Fibroblast of villous mesenchyme (primary cell): Measurements from ENCODE around the gene EOMES. TPM values are rescaled to one million over a fixed set of nuclear protein-coding genes. Genes with fewer than 3 reads are reported as not detected.

ENCODE experiments used
- DNase-seq: peaks from one replicate; pipeline ENCODE4 v3.0.0-alpha.2; 2010; ENCODE audit warnings: low read depth
- H3K4me3 ChIP-seq: 2 replicates; pipeline ENCODE4 v1.5.1; 2011; ENCODE audit warnings: low read depth, mild to moderate bottlenecking, low read length
- total RNA-seq: library from RNA; depleted of rRNA; stranded (reverse); fragments of >200 nt; gene quantifications from 2 replicates; pipeline ENCODE4 v1.2.3, GENCODE V29; 2012
- TF ChIP-seq, protein P1 (sequence below): IDR thresholded peaks from 2 replicates; pipeline ENCODE4 v1.5.1; 2012; ENCODE audit warnings: low read depth, mild to moderate bottlenecking, low read length; ENCODE audit not compliant: insufficient read depth

The EOMES gene
- total RNA-seq, 1 donor = not detected

DNA sequence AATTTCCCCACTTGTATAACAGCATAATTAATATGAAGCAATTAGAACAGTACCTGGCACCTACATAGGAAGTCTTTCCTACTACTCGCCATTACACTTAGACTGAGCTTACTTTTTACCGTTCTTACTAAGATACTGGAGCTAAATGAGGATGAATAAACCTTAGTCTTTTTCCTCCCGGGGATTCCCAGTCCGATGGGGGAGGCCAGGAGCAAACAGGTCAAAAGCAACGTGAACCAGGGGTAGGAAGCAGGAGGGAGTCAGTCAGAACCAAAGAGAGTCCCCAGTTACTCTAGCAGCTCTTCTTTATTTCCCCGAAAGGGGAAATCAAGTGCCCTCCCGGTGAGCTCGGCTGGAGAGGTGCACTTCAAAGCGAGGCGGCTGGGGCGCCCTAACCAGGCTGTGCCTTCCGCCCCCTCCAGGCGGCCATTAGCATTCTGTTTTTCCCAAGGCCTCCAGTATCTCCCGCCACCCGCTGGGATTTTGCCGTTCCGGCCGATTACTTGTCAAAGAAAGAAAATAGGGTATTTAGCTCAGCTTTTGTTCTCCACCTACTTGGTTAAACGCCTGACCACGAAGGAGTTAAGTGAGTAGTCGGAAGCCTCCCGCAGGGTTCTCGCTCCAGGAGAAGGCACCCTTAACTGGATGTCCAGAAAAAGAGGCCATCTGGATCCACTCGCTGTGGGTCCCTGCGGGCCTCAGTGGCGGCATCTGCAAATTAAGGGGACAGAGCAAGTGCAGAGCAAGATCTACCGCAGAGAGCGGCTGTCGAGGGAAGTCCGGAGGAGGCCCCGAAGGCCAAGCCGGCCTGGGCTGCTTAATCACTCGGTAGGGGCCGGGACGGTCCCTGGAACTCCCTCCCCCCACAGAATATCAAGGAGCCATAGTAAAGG, 6.3 kb upstream of the EOMES start:
- TF ChIP-seq, protein P1, sequence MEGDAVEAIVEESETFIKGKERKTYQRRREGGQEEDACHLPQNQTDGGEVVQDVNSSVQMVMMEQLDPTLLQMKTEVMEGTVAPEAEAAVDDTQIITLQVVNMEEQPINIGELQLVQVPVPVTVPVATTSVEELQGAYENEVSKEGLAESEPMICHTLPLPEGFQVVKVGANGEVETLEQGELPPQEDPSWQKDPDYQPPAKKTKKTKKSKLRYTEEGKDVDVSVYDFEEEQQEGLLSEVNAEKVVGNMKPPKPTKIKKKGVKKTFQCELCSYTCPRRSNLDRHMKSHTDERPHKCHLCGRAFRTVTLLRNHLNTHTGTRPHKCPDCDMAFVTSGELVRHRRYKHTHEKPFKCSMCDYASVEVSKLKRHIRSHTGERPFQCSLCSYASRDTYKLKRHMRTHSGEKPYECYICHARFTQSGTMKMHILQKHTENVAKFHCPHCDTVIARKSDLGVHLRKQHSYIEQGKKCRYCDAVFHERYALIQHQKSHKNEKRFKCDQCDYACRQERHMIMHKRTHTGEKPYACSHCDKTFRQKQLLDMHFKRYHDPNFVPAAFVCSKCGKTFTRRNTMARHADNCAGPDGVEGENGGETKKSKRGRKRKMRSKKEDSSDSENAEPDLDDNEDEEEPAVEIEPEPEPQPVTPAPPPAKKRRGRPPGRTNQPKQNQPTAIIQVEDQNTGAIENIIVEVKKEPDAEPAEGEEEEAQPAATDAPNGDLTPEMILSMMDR = no peak
- H3K4me3 ChIP-seq = no peak overlapping the region
- DNase-seq = no peak

DNA sequence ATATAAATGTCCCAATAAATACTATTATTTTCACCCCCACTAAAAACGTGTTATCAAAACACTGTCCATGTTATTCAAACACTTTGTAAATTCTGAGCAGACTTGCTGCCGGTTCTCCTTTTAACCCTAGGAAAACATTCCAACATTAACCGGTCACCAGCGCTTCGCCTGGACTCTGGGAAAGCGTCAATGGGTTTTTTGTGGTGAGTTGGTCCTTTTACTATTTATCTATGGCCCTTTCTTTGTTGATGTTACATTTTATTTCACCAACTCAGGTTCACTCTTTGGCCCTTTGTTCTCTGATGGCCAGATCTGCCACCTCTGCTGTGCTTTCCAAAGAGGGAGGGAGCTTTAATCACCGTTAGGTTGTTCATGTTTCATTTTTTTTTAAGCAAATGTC, 4.1 kb upstream of the EOMES start:
- TF ChIP-seq, protein P1 = no peak
- no peak for DNase-seq
- no peak overlapping the region for H3K4me3 ChIP-seq

DNA sequence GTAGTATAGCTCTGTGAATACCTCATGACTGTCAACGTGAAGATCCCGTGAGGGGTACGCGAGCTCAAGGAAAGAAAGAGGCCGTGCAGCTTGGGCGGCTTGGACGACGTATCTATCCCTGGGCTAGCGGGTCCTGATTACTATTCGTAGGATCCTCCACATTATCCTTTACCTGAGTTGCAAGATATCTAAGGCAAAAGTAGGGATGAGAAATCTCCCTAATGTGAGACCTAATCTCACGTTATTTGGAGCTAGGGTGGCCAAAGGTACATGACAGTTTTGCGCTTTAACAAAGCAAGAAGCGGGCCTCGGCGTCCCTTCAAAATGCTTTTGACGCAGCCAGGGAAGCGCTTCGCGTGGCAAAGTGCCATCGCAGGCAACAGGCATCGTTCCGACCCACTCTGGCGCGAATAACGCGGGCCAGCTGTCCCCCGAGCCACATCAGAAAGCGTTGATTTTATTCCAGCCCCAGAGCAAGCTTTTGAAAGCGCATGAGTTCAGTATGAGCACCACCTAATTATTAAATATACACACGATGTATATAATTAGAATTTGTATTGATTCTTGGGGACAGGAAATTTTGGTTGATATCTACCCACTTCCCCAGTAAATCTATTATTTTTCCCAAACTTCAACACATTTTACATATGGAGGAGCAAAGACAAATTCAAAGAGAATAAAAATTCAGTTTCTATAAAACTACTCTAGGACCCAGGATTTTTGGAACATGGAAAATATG, 2.5 kb upstream of the EOMES start:
- no peak for DNase-seq
- no peak overlapping the region for H3K4me3 ChIP-seq
- TF ChIP-seq, protein P1 = no peak

DNA sequence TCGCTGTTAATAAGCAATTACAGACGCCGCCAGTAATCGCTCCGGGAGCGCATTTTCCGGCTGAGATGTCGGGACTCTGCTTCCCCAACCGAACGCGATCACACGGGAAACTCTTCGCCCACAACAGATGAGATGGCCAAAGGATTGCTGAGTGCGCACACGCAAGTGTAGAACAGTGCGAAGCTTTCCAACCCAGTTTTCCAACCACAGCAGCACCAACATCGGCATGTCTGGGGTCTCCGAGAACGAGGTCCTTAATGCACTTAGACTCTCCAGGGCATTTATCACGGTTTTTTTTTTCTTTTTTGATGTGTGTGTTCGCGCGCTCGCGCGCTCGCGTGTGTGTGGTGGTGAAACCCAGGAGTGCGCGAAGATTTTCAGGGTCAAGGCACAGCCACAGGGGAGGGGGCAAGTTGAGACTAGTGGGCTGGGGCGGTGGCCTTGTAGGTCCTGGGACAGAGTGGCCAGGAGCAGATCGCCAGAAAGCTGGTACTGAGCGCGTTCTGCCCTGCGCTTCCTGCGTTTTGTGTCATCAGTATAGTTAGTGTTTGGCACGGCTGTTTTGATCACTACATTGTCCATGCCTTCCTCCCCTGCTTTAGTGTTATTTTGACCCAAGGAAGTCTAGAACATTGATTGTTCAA, 1.8 kb upstream of the EOMES start:
- DNase-seq = no peak
- no peak overlapping the region for H3K4me3 ChIP-seq
- TF ChIP-seq, protein P1 = no peak

DNA sequence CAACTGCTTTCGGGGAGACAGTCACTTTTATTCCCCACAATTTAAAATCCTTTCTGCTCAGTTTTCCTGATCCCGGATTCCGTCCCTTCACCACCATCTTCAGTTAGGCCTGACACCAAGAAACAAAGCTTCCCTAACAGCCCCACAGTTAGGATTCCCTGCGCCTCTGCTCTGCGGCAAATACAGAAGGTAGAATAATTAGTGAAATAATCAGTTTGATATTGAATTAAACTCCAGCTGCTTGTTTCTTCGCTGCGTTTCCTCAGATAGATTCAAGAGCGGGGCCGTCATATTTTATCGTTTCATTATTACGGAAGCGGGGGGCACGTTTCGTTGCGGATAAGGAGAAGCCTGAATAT, 1.3 kb upstream of the EOMES start:
- DNase-seq = no peak
- H3K4me3 ChIP-seq = no peak overlapping the region
- TF ChIP-seq, protein P1 = no peak

DNA sequence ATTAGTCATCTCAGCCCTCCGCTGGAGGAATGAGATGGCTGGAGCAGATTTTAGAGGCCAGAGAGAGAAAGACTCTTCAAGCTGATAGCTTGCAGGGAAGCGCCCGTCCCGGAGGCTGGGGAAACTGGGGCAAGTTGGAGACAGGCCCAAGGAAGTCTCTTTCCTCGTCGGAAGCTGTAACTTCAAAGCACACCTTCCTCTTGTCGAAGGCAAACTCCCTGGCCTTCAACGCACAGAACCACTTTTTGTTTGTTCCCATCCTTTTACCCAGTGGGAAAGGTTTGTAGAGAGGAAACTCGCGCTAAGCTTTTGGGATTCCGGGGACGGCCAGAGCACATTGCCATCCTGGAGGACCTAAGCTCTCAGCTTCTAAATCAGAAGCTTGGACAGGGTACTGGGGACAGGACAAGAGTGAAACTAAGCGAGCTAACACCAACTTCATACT, 900 bp upstream of the EOMES start:
- TF ChIP-seq, protein P1 = no peak
- H3K4me3 ChIP-seq = no peak overlapping the region
- no peak for DNase-seq
